GM21528 (cell line): ENCODE data around the gene PROKR1.
"Not testable (repeated sequence)": the region's sequence is repeated elsewhere in the genome, so short reads cannot be mapped to it uniquely, and the experiment has no call there.

Experiments
- ATAC-seq: cut with Tn5 transposase; IDR thresholded peaks from one replicate; pipeline ENCODE4 v1.9.1; 2021; ENCODE audit warnings: mild to moderate bottlenecking, moderate library complexity; ENCODE audit not compliant: unreplicated experiment, low FRiP score

PROKR1 gene

DNA sequence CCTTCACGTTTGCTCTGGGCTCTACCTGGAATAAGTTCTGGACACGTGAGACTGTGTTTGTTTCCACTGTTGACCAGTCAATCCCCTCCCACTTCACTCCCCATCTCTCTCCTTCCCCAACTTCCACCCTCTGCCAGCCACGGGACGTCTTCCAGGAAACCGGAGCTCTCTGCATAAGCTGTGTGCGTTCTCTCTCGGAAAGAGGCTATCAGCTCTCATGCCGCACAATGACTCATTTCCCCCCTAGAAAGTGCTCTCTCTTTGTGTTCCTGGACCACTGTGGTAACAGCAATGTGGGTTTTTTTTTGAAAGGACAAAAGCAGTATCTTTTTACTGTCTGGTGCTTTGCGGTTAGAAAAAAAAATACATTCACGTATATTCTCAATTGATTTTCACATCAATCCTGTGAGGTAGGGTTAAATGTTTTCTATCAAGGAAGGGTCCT is 10.2 kb downstream of the PROKR1 start:
- peak; percentile 66 for ATAC-seq

DNA sequence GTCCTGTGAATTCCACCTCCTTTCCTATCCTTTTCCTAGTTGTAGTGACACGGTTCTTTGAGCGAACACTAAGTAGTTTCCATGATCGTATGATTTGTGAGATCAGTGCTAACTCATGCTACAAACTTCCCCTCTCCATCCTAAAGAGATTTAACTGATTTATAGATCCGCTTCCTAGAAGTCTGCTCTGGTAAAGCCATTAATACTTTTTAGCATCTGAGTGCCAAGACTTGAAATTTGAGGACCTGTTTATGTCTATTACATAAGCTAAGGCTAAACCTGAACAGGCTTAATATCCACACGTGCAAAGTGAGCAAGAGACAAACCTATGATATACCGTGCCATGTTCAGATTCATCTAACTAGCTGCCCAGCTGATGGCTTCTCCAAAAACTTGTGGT is 14.9 kb downstream of the PROKR1 start:
- no peak for ATAC-seq

DNA sequence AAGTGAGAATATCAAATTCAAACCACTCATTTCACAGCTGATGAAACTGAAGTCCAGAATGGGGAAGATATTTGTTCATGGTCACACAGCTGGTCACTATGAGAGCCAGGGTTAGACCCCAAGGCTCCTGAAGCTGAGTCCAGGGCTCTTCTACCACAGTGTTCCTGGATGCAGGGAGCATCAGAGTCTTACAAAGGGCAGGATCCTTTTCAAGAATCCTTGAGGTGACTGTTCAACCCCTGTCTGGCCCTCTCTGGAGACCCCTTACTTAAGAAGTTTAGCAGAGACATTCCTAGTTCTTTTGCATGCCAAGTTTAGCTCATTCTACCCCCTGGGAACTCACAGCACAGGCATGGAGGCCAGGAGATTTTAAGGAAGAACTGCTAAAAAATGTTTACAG is 15.7 kb downstream of the PROKR1 start:
- no peak for ATAC-seq

DNA sequence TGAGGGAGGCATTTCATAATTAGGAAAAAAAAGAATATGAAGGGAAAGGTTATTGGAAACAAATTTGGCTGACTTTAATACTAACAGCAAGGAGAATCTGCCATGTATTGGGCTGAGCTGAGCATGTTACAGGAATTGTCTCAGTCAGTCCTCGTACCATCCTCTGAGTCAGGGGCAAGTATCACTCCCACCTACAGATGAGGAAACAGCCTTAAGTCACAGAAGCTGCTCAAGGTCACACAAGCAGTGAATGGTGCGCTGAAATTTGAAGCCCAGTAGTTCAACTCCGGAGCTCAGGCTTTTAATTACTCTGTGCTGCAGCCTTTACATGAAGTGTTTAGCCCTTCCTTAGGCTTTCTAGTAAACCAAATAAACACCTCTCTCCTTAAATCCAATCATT is 17.3 kb downstream of the PROKR1 start:
- no peak for ATAC-seq

DNA sequence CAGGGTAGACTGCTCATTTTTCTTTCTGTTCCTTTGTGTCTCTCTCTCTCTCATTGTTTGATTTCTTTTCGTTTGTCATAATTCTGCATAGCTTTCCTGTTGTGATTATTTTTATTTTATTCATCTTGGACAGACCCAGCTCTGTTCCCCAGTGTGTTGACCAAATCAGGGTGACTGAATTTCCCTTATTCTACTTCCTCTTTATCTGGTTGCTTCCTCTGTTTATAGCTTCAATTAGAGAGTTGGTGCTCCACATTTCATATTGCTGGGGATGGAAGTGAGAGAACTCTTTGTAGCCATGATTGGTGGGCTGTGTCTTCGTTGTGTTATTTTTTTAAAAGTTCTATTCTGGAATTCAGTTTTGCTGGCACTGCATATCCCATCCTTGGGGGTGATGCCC is 19.1 kb downstream of the PROKR1 start:
- ATAC-seq, result no peak

DNA sequence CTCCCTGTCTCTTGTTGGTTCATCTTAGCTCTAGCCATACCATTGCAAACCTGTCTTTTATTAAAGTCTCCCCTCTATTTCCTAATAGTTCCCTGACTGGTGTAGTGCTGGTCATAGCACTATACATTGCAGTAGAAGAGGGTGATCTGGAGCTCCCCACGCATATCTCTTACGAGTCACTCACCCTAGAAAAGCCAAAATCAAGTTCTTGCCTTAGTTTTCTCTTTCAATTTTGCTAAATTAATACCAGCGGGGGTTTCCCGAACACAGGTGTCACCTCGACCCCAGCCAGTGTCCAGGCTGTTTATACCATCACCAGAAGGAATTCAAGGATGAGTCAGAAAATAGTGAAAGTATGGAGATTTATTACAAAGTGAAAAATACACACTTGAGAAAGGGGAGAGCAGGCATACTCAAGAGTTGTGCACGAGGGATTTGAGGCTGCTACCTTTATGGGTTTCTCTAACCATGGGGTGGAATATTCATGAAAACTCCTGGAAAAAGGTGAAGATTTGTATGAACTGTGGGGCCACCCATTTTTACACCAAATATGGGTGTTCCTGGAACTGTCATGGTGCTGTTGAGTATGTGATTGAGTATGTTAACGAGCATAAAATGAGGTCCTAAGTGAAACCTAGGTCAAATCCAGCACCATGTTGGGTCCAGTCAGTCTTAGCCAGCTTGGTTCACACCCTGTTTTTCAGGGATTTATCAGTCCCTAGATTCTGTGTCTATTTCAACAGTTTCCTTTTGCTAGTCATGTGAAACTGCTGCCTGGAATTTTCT is 20.2 kb downstream of the PROKR1 start:
- ATAC-seq, result no peak

DNA sequence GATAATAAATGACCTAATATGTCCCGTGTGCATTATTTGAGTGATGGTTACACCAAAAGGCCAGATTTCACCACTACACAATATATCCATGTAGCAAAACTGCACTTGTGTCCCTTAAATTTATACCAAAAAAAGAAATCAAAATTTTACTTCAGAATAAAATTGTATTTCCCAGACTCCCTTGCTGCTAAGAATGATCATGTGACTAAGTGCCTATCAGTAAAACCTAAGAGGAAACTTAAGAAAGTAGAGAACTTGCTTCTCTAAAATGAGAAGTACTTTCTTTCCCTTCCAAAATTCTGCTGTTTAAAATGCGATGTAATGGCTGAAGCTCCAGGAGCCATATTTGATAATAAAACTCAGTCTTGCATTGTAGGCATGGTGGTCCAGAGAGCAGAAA is 24.0 kb downstream of the PROKR1 start:
- ATAC-seq, result no peak

DNA sequence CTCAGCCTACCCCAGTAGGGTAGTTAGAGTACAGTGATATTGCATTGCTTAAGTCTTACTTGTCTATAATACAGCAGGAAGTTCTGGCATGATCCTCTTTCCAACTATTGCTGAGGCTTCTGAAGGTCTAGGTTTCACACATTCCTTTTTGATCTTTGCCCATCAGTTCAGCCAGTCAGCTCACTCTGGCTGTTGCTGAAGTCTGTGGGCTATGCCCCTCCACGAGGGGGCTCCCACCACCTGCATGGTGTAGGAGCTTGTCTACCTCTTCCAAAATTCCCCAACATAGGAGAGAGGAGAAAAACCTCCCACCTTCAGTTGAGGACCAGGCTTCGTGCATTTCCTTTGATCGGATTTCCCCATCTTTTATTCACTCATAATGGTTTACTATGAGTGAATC is 26.3 kb downstream of the PROKR1 start:
- no peak for ATAC-seq

DNA sequence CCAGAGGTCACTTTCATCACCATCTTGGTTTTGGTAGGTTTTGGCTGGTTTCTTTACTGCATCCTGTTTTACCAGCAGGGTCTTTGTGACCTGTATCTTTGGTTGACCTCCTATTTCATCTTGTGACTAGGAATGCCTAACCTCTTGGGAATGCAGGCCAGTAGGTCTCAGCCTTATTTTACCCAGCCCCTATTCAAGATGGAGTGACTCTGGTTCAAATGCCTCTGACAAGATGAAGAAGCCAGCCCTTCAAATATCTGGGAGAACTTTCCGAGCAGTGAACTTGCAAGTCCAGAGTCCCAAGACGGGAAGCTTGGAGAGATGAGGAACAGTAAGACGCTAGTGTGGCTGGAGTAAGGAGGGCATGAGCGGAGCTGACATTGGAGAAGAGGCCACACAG is 28.6 kb downstream of the PROKR1 start:
- ATAC-seq, result no peak

DNA sequence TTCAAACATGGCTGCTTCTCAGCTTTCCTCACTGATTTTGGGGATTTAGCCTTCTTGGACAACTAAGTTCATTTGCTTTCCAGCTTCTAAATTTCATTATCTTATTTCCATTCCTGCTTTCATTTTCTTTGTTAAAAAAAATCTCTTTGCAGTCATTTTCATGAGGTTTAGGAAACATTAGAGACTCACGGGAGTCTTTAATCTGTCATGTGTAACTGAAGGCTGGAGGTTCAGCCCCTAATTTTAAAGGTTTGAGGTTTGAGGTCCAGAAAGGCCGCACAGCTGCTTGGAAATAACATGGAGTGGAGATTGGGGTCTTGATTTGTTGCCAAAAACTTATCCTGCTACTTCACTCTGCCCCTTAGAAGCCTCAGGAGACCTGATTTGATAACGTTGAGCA is 30.3 kb downstream of the PROKR1 start:
- ATAC-seq, result no peak

DNA sequence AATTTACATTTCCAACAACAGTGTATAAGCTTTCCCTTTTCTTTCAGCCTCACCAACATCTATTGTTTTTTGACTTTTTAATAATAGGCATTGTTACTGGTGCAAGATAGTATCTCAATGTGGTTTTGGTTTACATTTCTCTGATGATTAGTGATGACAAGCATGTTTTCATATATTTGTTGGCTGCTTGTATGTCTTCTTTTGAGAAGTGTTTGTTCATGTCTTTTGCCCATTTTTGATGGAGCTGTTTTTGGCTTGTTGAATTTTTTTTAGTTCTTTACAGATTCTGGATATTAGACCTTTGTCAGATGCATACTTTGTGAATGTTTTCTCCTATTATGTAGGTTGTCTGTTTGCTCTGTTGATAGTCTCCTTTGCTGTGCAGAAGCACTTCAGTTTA is 32.1 kb downstream of the PROKR1 start:
- no peak for ATAC-seq

DNA sequence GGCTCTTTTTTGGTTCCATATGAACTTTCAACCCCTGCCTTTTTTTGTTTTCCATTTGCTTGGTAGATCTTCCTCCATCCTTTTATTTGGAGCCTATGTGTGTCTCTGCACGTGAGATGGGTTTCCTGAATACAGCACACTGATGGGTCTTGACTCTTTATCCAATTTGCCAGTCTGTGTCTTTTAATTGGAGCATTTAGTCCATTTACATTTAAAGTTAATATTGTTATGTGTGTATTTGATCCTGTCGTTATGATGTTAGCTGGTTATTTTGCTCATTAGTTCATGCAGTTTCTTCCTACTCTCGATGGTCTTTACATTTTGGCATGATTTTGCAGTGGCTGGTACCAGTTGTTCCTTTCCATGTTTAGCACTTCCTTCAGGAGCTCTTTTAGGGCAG is 34.5 kb downstream of the PROKR1 start:
- ATAC-seq, result not testable (repeated sequence)

DNA sequence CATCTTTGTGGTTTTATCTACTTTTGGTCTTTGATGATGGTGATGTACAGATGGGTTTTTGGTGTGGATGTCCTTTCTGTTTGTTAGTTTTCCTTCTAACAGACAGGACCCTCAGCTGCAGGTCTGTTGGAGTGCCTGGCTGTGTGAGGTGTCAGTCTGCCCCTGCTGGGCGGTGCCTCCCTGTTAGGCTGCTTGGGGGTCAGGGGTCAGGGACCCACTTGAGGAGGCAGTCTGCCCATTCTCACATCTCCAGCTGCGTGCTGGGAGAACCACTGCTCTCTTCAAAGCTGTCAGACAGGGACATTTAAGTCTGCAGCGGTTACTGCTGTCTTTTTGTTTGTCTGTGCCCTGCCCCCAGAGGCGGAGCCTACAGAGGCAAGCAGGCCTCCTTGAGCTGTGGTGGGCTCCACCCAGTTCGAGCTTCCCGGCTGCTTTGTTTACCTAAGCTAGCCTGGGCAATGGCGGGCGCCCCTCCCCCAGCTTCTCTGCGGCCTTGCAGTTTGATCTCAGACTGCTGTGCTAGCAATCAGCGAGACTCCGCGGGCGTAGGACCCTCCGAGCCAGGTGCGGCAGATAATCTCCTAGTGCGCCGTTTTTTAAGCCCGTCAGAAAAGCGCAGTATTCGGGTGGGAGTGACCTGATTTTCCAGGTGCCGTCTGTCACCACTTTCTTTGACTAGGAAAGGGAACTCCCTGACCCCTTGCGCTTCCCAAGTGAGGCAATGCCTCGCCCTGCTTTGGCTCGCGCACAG is 36.0 kb downstream of the PROKR1 start:
- ATAC-seq, result not testable (repeated sequence)

DNA sequence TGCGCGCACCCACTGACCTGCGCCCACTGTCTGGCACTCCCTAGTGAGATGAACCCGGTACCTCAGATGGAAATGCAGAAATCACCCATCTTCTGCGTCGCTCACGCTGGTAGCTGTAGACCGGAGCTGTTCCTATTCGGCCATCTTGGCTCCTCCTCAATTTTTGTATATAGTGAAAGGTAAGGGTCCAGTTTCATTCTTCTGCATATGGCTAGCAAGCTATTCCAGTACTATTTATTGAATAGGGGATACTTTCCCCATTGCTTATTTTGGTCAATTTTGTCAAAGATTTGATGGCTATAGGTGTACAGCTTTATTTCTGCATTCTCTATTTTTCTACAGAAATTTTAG is 36.5 kb downstream of the PROKR1 start:
- not testable (repeated sequence) for ATAC-seq

DNA sequence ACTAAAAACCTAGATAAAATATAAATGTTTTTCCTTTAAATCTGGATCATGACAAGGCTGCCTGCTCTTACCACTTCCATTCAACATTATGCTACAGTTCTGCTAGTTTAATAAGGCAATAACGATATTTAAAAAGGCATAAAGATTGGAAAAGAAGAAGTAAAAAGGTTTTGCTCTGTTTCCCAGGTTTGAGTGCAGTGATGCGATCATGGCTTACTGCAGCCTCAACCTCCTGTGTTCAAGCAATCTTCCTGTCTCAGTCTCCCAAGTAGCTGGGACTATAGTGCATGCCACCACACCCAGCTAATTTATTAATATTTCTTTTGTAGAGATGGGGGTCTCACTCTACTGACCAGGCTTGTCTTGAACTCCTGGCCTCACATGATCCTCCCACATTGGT is 40.8 kb downstream of the PROKR1 start:
- ATAC-seq, result no peak

DNA sequence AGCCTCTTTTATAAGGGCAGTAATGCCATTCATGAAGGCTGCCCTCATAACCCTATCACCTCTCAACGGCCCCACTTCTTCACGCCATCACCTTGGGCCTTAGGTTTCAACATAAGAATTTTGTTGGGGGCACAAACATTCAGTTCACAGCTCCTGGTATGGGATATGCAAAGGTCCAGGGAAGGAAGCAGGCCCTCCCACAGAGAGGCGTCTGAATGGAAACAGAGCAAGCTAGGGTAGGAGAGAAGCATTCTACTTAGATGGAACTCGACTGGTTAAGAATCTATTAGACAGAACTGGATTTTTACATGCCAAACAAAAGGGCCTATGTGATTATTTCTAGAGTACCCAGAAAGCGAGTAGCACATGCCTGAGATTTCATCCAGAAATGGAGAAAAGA is 42.8 kb downstream of the PROKR1 start:
- no peak for ATAC-seq

DNA sequence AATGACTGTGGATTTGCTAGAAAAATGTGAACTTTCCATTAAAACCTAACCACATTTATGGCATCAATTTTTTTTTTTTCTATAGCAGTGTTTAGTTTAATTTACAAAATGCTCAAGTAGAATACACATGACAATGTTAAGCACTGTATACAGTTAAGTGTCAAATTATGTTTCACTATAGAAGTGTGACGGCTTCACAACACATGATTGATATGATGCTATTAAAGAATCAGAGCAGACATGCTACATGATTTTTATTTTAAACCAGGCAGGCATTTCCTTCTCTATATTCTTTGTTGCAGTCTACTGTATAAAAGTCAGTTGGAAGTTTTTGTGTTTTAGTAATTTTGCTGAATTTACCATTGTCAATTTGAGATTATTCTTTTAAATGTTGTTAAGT is 43.6 kb downstream of the PROKR1 start:
- ATAC-seq, result no peak

DNA sequence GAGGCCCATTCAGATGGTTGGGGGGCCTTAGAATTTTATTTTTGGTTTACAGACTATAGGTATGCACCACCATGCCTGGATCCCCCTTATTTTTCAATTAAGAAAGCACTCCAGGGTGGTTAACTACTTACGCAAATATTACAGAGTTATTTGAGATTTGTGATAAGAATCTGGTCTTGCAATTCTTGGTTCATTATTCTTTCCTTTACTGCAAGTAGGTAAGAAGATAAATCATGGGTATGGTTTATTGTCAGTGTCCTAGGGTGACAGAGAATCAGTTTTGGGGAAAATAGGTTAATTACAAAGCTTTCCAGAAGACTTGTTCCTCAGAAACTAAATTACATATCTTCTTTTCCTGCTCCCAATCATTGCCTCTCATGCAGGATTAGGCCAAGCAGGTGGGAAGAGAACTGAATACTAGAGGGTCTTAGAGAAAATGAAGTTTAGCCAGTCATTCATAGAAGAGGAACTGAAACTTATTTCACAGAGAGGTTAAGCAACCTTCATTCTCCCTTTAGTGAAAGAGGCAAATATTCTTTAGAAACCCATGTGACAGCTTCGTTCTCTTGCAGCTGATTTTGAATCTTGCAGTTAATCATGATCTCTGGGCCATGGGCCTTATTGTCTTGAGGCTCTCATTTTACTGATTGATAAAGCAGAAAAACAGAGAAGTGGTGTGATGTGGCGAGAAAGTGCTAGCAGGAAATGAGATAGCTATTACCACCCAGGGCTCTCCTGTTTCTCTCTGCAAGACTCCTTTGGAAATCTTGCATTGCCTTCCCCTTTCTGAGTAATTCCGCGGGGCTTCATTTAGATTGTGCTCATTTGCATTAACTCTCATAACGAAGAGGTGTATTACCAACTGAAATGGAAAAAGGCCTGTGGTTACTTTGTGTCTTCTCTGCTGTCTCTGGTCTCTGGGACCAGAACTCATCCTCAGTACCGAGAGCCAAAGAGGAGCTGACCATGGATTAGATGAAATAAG is 46.5 kb downstream of the PROKR1 start:
- peak; percentile 91 for ATAC-seq

DNA sequence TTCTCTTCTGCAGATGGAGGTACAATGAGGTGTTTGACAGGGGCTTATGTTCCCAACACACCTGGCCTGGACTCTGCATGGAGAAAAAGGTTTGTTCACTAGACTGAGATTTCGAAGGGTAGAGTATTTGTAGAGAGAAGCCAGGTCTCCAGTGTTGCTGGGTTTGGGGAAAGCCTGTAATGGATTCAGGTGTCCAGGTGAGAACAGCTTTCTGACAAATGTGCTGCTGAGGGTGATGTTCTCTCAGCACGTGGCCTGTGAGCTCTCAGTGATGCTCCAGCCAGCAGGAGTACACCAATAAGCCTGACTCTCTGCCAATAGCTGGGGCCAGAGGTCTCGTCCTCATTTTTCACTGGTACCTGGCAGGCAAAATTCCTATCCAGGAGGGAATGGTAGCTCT is 47.5 kb downstream of the PROKR1 start:
- ATAC-seq, result no peak

DNA sequence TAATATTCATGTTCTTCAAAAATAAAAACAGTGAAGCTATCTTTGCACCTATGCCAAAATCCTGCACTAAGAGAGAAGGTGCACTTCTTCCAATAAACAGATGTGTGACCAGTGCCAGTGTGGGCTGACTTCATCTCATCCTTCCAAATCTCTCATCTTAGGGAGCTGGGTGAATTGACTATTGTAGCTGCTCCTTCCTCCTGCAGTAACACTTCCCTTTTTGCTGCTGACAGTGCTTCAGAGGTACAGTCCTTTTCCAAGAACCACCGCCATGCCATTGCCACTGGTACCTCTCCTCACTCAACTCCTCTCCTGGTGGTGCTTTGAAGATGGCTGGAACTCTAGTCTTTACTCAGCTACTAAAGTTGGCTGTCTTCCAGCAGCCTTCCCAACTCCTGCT is 49.1 kb downstream of the PROKR1 start:
- no peak for ATAC-seq

DNA sequence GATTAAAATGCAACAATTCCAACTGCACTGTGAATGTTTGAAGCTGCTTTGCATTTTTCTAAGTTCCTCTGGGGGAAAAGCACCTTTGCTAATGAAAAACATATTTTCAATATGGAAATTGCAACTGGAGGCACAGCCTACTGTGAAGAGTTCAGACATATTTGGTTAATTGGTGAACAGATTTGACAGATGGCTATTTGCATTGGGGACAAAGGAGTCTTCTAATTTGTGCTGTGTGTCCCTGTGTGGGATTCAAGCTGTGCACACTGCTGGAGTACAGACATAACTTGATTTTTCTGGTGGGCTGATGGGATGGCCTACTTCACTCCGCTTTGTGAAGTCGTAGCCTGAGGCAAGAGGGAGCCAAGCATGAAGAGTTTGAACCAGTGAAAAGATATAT is 50.6 kb downstream of the PROKR1 start:
- no peak for ATAC-seq
